ENCODE measurements around the gene GRIP2. TPM values are rescaled to one million over a fixed set of nuclear protein-coding genes. Genes with fewer than 3 reads are reported as not detected.

Gene GRIP2
- total RNA-seq, 1 donor from 2014 or later, result 3.3 TPM

GRCh38 chr3:14476583-14477265 is 63.4 kb downstream of the GRIP2 start:
- H3K4me1 Mint-ChIP-seq (ENCODE audit: low read depth, unreplicated experiment), result peaks cover 31% of the 10 kb centered on the region
- DNase-seq (ENCODE audit: low read depth), result no peak
- H2AFZ ChIP-seq (ENCODE audit: low read depth, low read length), result no peak overlapping the region
- H3K9me3 Mint-ChIP-seq (ENCODE audit: unreplicated experiment), result peaks cover 6% of the 10 kb centered on the region
- H3K9me3 ChIP-seq (ENCODE audit: insufficient read depth, low read depth, low read length), result no peaks in the 10 kb centered on the region
- TF ChIP-seq CTCF (IDR thresholded peaks at IDR 0.05; ENCODE audit: insufficient read depth, low read depth, low read length) (no peak), EZH2 (IDR thresholded peaks at IDR 0.05; ENCODE audit: insufficient read depth, low read length) (no peak)
- H3K27me3 ChIP-seq (ENCODE audit: insufficient read depth, low read length), result no peaks in the 10 kb centered on the region
- no peak overlapping the region for H3K4me3 ChIP-seq (ENCODE audit: insufficient read depth, low read depth, low read length)
- peaks cover 3% of the 10 kb centered on the region for H3K36me3 ChIP-seq (ENCODE audit: insufficient read depth, low read length)
- peaks cover 35% of the 10 kb centered on the region for H3K36me3 Mint-ChIP-seq (ENCODE audit: low read depth, unreplicated experiment)
- no peak overlapping the region for H3K4me2 ChIP-seq (ENCODE audit: low read length)
- H3K4me1 ChIP-seq (ENCODE audit: insufficient read depth, low read length), result peaks cover 28% of the 10 kb centered on the region
- H4K20me1 ChIP-seq (ENCODE audit: insufficient read depth, low read length), result no peaks in the 10 kb centered on the region
- H3K27ac Mint-ChIP-seq (ENCODE audit: unreplicated experiment), result no peak overlapping the region
- no peak overlapping the region for H3K27ac ChIP-seq (ENCODE audit: low read depth, low read length)
- H3K79me2 ChIP-seq (ENCODE audit: insufficient read depth, low read length), result no peaks in the 10 kb centered on the region
- peaks cover 3% of the 10 kb centered on the region for H3K27me3 Mint-ChIP-seq (ENCODE audit: low read depth, unreplicated experiment)
- H3K9ac ChIP-seq (ENCODE audit: low read length), result no peak overlapping the region
- FAIRE-seq, result no peak
- H3K4me3 Mint-ChIP-seq (ENCODE audit: unreplicated experiment), result no peak overlapping the region

GRCh38 chr3:14475621-14476020 is 64.5 kb downstream of the GRIP2 start:
- Histone ChIP-seq H3K36me3 (ENCODE audit: insufficient read depth, low read length) (peaks cover 3% of the 10 kb centered on the region), H3K4me1 (ENCODE audit: insufficient read depth, low read length) (peaks cover 33% of the 10 kb centered on the region), H3K4me3 (ENCODE audit: insufficient read depth, low read depth, low read length) (no peak overlapping the region), H3K9ac (ENCODE audit: low read length) (no peak overlapping the region), H4K20me1 (ENCODE audit: insufficient read depth, low read length) (no peaks in the 10 kb centered on the region), H3K4me2 (ENCODE audit: low read length) (no peak overlapping the region), H3K9me3 (ENCODE audit: insufficient read depth, low read depth, low read length) (no peaks in the 10 kb centered on the region), H3K27me3 (ENCODE audit: insufficient read depth, low read length) (no peaks in the 10 kb centered on the region), H2AFZ (ENCODE audit: low read depth, low read length) (no peak overlapping the region), H3K79me2 (ENCODE audit: insufficient read depth, low read length) (no peaks in the 10 kb centered on the region), H3K27ac (ENCODE audit: low read depth, low read length) (no peak overlapping the region)
- TF ChIP-seq CTCF (IDR thresholded peaks at IDR 0.05; ENCODE audit: insufficient read depth, low read depth, low read length), result no peak
- TF ChIP-seq EZH2 (IDR thresholded peaks at IDR 0.05; ENCODE audit: insufficient read depth, low read length), result no peak
- Mint-ChIP-seq H3K27ac (ENCODE audit: unreplicated experiment) (no peak overlapping the region), H3K4me1 (ENCODE audit: low read depth, unreplicated experiment) (peaks cover 31% of the 10 kb centered on the region), H3K27me3 (ENCODE audit: low read depth, unreplicated experiment) (peaks cover 3% of the 10 kb centered on the region), H3K9me3 (ENCODE audit: unreplicated experiment) (peaks cover 6% of the 10 kb centered on the region), H3K4me3 (ENCODE audit: unreplicated experiment) (no peak overlapping the region), H3K36me3 (ENCODE audit: low read depth, unreplicated experiment) (peaks cover 29% of the 10 kb centered on the region)
- DNase-seq (ENCODE audit: low read depth), result no peak
- no peak for FAIRE-seq

- no peak for FAIRE-seq
- no peaks in the 10 kb centered on the region for H3K79me2 ChIP-seq (ENCODE audit: insufficient read depth, low read length)
- H3K4me2 ChIP-seq (ENCODE audit: low read length), result no peak overlapping the region
- H3K4me3 ChIP-seq (ENCODE audit: insufficient read depth, low read depth, low read length), result no peak overlapping the region
- TF ChIP-seq EZH2 (IDR thresholded peaks at IDR 0.05; ENCODE audit: insufficient read depth, low read length) (no peak), CTCF (IDR thresholded peaks at IDR 0.05; ENCODE audit: insufficient read depth, low read depth, low read length) (no peak)
- no peaks in the 10 kb centered on the region for H3K9me3 ChIP-seq (ENCODE audit: insufficient read depth, low read depth, low read length)
- H3K36me3 Mint-ChIP-seq (ENCODE audit: low read depth, unreplicated experiment), result peaks cover 27% of the 10 kb centered on the region
- no peaks in the 10 kb centered on the region for H4K20me1 ChIP-seq (ENCODE audit: insufficient read depth, low read length)
- peaks cover 3% of the 10 kb centered on the region for H3K27me3 Mint-ChIP-seq (ENCODE audit: low read depth, unreplicated experiment)
- no peak for DNase-seq (ENCODE audit: low read depth)
- H3K4me3 Mint-ChIP-seq (ENCODE audit: unreplicated experiment), result no peak overlapping the region
- no peak overlapping the region for H3K27ac ChIP-seq (ENCODE audit: low read depth, low read length)
- peaks cover 27% of the 10 kb centered on the region for H3K4me1 ChIP-seq (ENCODE audit: insufficient read depth, low read length)
- peaks cover 3% of the 10 kb centered on the region for H3K36me3 ChIP-seq (ENCODE audit: insufficient read depth, low read length)
- H3K9me3 Mint-ChIP-seq (ENCODE audit: unreplicated experiment), result peaks cover 6% of the 10 kb centered on the region
- no peak overlapping the region for H2AFZ ChIP-seq (ENCODE audit: low read depth, low read length)
- no peak overlapping the region for H3K27ac Mint-ChIP-seq (ENCODE audit: unreplicated experiment)
- peaks cover 24% of the 10 kb centered on the region for H3K4me1 Mint-ChIP-seq (ENCODE audit: low read depth, unreplicated experiment)
- H3K9ac ChIP-seq (ENCODE audit: low read length), result no peak overlapping the region
- no peaks in the 10 kb centered on the region for H3K27me3 ChIP-seq (ENCODE audit: insufficient read depth, low read length)
Observed at GRCh38 chr3:14474363-14475081, 65.6 kb downstream of the GRIP2 start.

Measured in astrocyte (in vitro differentiated cells and primary cell).